ENCODE measurements around the gene TRPT1. TPM values are rescaled to one million over a fixed set of nuclear protein-coding genes. Genes with fewer than 3 reads are reported as not detected.
A peak's percentile ranks its signal among the peaks of the same experiment; 100 is the strongest.

Gene TRPT1
- total and polyA plus RNA-seq, 9 of the 15 experiments (the other 6 are each of a cell fraction or from before 2014, with no cell fraction given) = 4.6 to 41.7 (median 23.1) TPM

- TF ChIP-seq ZNF311 (CRISPR knock-in tag; IDR thresholded peaks at IDR 0.05) (no peak), ETV1 (tag; conservative IDR thresholded peaks at IDR 0.05; ENCODE audit: low read depth) (0 out of 2 replicates have a peak, but pooled peaks have one; percentile 5), MYNN (IDR thresholded peaks at IDR 0.05) (0 out of 2 replicates have a peak, but pooled peaks have one; percentile 37), MYNN (CRISPR knock-in tag; IDR thresholded peaks at IDR 0.05) (no peak), ZNF79 (CRISPR knock-in tag; IDR thresholded peaks at IDR 0.05; ENCODE audit: low read depth) (no peak), SRSF3 (IDR thresholded peaks at IDR 0.05; ENCODE audit: insufficient read depth, low read length) (no peak), MAZ (CRISPR knock-in tag; conservative IDR thresholded peaks at IDR 0.05 in 1 of 2, IDR thresholded peaks at IDR 0.05 in 1 of 2) (peak in 1 of 2 experiments; percentile 65; a peak in 3 of 4 replicates), LARP7 (IDR thresholded peaks at IDR 0.05) (peak; percentile 18; the same call in 1 of the 2 replicates), RCOR1 (IDR thresholded peaks at IDR 0.05; ENCODE audit: borderline replicate concordance in 1 of 2, low read depth in 2 of 2, low read length in 2 of 2) (peak in 1 of 2 experiments; percentile 80; a peak in 2 of 4 replicates), MXI1 (IDR thresholded peaks at IDR 0.05; ENCODE audit: low read depth, low read length) (0 out of 2 replicates have a peak, but pooled peaks have one; percentile 12), POLR2AphosphoS5 (IDR thresholded peaks at IDR 0.05; ENCODE audit: control insufficient read depth, insufficient read depth, low read depth, low read length) (0 out of 2 replicates have a peak, but pooled peaks have one; percentile 3), TBP (optimal IDR thresholded peaks at IDR 0.05; ENCODE audit: low read depth, low read length) (peak; percentile 16), SMARCA5 (IDR thresholded peaks at IDR 0.05) (peak; percentile 56; the same call in 1 of the 2 replicates), SAP30 (IDR thresholded peaks at IDR 0.05; ENCODE audit: borderline replicate concordance, insufficient read depth, low read depth, low read length, poor library complexity, severe bottlenecking) (peak; percentile 59), EGR1 (conservative IDR thresholded peaks at IDR 0.05) (peak; percentile 69), RB1 (IDR thresholded peaks at IDR 0.05; ENCODE audit: low read depth) (peak; percentile 26; the same call in 1 of the 2 replicates), KDM1A (IDR thresholded peaks at IDR 0.05) (peak in 1 of 2 experiments; percentile 83; a peak in 2 of 4 replicates), ATF3 (IDR thresholded peaks at IDR 0.05) (peak; percentile 86), ATF3 (CRISPR knock-in tag; conservative IDR thresholded peaks at IDR 0.05) (no peak), PHF8 (IDR thresholded peaks at IDR 0.05; ENCODE audit: borderline replicate concordance, low read length) (peak; percentile 19; the same call in 1 of the 2 replicates), NEUROD1 (IDR thresholded peaks at IDR 0.05; ENCODE audit: borderline replicate concordance, low read depth, low read length, partially characterized antibody) (peak; percentile 48), ZNF707 (CRISPR knock-in tag; conservative IDR thresholded peaks at IDR 0.05) (no peak), CREBBP (IDR thresholded peaks at IDR 0.05; ENCODE audit: low read depth, low read length) (no peak), NFATC3 (IDR thresholded peaks at IDR 0.05) (no peak), ZBTB7A (IDR thresholded peaks at IDR 0.05; ENCODE audit: borderline replicate concordance, control insufficient read depth, low read depth, low read length) (peak; percentile 82; the same call in 1 of the 2 replicates)
- TF ChIP-seq, protein P1, sequence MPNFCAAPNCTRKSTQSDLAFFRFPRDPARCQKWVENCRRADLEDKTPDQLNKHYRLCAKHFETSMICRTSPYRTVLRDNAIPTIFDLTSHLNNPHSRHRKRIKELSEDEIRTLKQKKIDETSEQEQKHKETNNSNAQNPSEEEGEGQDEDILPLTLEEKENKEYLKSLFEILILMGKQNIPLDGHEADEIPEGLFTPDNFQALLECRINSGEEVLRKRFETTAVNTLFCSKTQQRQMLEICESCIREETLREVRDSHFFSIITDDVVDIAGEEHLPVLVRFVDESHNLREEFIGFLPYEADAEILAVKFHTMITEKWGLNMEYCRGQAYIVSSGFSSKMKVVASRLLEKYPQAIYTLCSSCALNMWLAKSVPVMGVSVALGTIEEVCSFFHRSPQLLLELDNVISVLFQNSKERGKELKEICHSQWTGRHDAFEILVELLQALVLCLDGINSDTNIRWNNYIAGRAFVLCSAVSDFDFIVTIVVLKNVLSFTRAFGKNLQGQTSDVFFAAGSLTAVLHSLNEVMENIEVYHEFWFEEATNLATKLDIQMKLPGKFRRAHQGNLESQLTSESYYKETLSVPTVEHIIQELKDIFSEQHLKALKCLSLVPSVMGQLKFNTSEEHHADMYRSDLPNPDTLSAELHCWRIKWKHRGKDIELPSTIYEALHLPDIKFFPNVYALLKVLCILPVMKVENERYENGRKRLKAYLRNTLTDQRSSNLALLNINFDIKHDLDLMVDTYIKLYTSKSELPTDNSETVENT (CRISPR knock-in tag; IDR thresholded peaks at IDR 0.05) = 0 out of 2 replicates have a peak, but pooled peaks have one; percentile 16
Measured at GRCh38 chr11:64245797-64246620, 20.0 kb upstream of the TRPT1 start (continued).
